OCI-LY1 (cell line): ENCODE results near the gene URAD.

Experiments
- H2AFZ ChIP-seq: fragments of 200-600 bp; sonication (generic), shearing (Covaris generic); 2 replicates; pipeline ENCODE4 v1.6.0; 2014; ENCODE audit warnings: antibody characterized with exemption, mild to moderate bottlenecking, low read length
- H3F3A ChIP-seq: fragments of 200-600 bp; sonication (generic), shearing (Covaris generic); 2 replicates; pipeline ENCODE4 v1.6.0; 2014; ENCODE audit warnings: mild to moderate bottlenecking, antibody characterized with exemption, low read length, moderate library complexity; ENCODE audit not compliant: insufficient read depth
- H3K27ac ChIP-seq: fragments of 200-600 bp; sonication (generic); 2 replicates; pipeline ENCODE4 v1.5.1; 2014; ENCODE audit warnings: low read length, mixed run types, mild to moderate bottlenecking, low read depth; ENCODE audit not compliant: poor library complexity, severe bottlenecking
- H3K27me3 ChIP-seq: fragments of 200-600 bp; sonication (generic); 2 replicates; pipeline ENCODE4 v1.6.0; 2014; ENCODE audit warnings: antibody characterized with exemption, mild to moderate bottlenecking, low read length, moderate library complexity; ENCODE audit not compliant: insufficient read depth
- H3K36me3 ChIP-seq: fragments of 200-600 bp; sonication (generic); 2 replicates; pipeline ENCODE4 v1.6.1; 2014; ENCODE audit warnings: mild to moderate bottlenecking, antibody characterized with exemption, low read length, moderate library complexity, mixed read lengths; ENCODE audit not compliant: insufficient read depth
- H3K4me1 ChIP-seq: fragments of 200-600 bp; sonication (generic); 2 replicates; pipeline ENCODE4 v1.5.1; 2014; ENCODE audit warnings: mild to moderate bottlenecking, low read length, moderate library complexity; ENCODE audit not compliant: insufficient read depth, severe bottlenecking
- H3K4me2 ChIP-seq: fragments of 200-600 bp; sonication (generic), shearing (Covaris generic); 2 replicates; pipeline ENCODE4 v1.6.1; 2014; ENCODE audit warnings: low read length
- H3K4me3 ChIP-seq: fragments of 200-600 bp; sonication (generic); 2 replicates; pipeline ENCODE4 v1.5.1; 2014; ENCODE audit warnings: low read length, low read depth, mild to moderate bottlenecking, mixed read lengths; ENCODE audit not compliant: poor library complexity, severe bottlenecking
- H3K79me2 ChIP-seq: fragments of 200-600 bp; shearing (Covaris generic); 2 replicates; pipeline ENCODE4 v1.6.1; 2016; ENCODE audit warnings: mixed run types, low read length, mixed read lengths; ENCODE audit not compliant: insufficient read depth
- H3K9ac ChIP-seq: fragments of 200-600 bp; sonication (generic), shearing (Covaris generic); 2 replicates; pipeline ENCODE4 v1.6.1; 2014; ENCODE audit warnings: mild to moderate bottlenecking, low read length, mixed read lengths
- H3K9me2 ChIP-seq: fragments of 200-600 bp; sonication (generic), shearing (Covaris generic); 2 replicates; pipeline ENCODE4 v1.6.1; 2014; ENCODE audit warnings: low read depth, mild to moderate bottlenecking, low read length, mixed read lengths
- H3K9me3 ChIP-seq: fragments of 200-600 bp; shearing (Covaris generic); 2 replicates; pipeline ENCODE4 v1.6.1; 2014; ENCODE audit warnings: low read length, mixed read lengths
- H4K20me1 ChIP-seq: fragments of 200-600 bp; sonication (generic), shearing (Covaris generic); 2 replicates; pipeline ENCODE4 v1.6.0; 2016; ENCODE audit warnings: mild to moderate bottlenecking, low read length; ENCODE audit not compliant: insufficient read depth
- EZH2 ChIP-seq: fragments of 200-600 bp; sonication (generic), shearing (Covaris generic); IDR thresholded peaks from 2 replicates; pipeline ENCODE4 v1.8.0; 2017; ENCODE audit warnings: borderline replicate concordance, mixed run types, mild to moderate bottlenecking, antibody characterized with exemption, low read length, moderate library complexity, mixed read lengths
- TF ChIP-seq, protein P1 (sequence below): fragments of 200-600 bp; sonication (generic), shearing (Covaris generic); IDR thresholded peaks from 2 replicates; pipeline ENCODE4 v1.5.1; 2017; ENCODE audit warnings: mild to moderate bottlenecking, antibody characterized with exemption, low read length, moderate library complexity, mixed read lengths

The URAD gene

DNA sequence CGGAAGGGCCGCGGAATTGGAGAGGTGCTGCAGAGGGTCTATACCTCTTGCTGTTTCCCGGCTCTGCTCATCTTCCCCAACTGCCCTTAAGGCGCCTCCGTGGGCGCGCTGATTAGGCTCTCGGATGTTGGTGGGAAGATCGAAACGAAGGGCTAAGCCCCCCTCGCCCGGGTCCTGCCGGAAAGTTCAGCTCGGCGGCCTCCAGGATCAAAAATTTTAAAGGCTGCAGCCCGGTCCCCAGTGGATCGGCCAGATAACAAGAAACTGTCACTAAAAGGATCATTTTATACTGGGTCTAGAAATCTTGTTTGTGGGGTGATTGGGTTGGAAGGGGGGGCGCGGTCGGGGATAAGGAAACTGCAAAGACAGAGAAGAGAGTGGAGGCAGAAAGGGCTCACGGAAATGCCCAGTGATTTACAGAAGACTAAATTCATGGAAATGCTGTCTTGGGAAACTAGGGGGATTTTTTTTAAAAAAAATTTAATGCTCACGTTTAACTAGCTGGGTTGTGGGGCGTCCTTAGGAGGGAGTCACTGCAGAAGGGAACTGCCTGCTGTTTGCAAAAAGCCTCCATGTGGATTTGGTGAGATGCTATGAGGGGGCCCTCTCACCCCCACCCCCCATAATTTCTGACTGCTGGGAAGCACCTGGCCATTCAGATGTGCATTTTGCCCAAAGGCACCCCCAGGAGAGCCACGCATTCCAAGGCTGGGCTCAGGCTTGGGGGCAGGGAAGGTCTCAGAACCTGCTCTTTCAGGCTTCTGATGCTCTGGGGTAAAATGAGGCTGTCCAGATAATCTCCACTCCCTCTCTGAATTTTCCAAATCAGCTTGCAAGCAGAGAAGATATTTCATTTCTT, 27.0 kb downstream of the URAD start:
- Histone ChIP-seq H3K4me2 (no peak overlapping the region), H3K4me3 (no peak overlapping the region), H2AFZ (no peak overlapping the region), H3K9ac (no peak overlapping the region), H3K9me2 (no peaks in the 10 kb centered on the region), H3K4me1 (no peaks in the 10 kb centered on the region), H3K79me2 (no peaks in the 10 kb centered on the region), H3K27ac (no peak overlapping the region), H3K9me3 (no peaks in the 10 kb centered on the region), H4K20me1 (no peaks in the 10 kb centered on the region), H3K36me3 (no peaks in the 10 kb centered on the region), H3K27me3 (no peaks in the 10 kb centered on the region), H3F3A (no peaks in the 10 kb centered on the region)
- TF ChIP-seq EZH2 = no peak
- TF ChIP-seq, protein P1, sequence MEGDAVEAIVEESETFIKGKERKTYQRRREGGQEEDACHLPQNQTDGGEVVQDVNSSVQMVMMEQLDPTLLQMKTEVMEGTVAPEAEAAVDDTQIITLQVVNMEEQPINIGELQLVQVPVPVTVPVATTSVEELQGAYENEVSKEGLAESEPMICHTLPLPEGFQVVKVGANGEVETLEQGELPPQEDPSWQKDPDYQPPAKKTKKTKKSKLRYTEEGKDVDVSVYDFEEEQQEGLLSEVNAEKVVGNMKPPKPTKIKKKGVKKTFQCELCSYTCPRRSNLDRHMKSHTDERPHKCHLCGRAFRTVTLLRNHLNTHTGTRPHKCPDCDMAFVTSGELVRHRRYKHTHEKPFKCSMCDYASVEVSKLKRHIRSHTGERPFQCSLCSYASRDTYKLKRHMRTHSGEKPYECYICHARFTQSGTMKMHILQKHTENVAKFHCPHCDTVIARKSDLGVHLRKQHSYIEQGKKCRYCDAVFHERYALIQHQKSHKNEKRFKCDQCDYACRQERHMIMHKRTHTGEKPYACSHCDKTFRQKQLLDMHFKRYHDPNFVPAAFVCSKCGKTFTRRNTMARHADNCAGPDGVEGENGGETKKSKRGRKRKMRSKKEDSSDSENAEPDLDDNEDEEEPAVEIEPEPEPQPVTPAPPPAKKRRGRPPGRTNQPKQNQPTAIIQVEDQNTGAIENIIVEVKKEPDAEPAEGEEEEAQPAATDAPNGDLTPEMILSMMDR = no peak

DNA sequence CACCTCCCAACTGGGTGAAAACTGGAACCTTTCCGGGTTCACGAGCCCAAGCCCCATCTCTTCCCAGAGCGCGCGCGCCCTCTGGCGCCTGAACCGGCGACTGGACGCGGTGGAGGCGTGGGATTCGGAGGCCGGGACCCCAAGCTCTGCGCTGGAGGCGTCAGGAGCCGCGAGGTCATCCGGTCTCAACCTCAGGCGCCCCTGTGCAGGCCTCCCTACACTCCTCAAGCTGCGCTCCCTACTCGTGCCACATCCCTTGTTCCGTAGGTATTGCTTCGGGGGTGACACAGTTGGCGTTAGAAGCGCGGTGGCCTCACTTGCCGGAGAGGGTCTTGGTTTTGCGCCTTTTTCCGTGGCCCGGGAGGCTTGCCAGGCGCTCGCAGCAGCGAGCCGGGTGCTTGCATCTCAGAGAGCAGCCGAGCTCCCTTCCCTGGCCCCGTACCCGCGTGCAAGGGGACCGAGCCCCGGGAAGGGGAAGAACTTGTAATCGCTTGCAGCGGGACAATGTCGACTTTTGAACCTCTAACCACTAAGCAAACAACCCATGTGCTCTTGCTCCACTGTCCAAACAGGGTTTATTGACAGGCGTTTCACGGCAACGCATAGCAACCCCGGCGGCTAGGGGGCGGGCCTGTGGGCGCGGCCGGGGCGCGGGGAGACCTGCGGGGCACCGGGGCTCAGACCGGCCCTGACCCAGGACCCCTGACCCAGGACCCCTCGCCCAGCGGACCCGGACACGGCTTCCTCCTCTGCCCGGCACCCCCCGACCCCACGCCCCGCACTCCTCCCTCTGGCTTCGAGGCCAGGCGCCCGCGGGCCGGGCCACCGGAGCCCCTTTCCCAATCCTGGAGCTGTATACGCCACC, 27.9 kb downstream of the URAD start:
- H3K4me1 ChIP-seq = no peaks in the 10 kb centered on the region
- no peak overlapping the region for H3K4me3 ChIP-seq
- H3K9me3 ChIP-seq = no peaks in the 10 kb centered on the region
- no peaks in the 10 kb centered on the region for H3K9me2 ChIP-seq
- H3F3A ChIP-seq = no peaks in the 10 kb centered on the region
- no peak overlapping the region for H3K9ac ChIP-seq
- H3K27me3 ChIP-seq = no peaks in the 10 kb centered on the region
- H4K20me1 ChIP-seq = no peaks in the 10 kb centered on the region
- no peak overlapping the region for H2AFZ ChIP-seq
- no peak overlapping the region for H3K4me2 ChIP-seq
- TF ChIP-seq EZH2 = no peak
- TF ChIP-seq, protein P1 = no peak
- no peak overlapping the region for H3K27ac ChIP-seq
- no peaks in the 10 kb centered on the region for H3K79me2 ChIP-seq
- H3K36me3 ChIP-seq = no peaks in the 10 kb centered on the region

DNA sequence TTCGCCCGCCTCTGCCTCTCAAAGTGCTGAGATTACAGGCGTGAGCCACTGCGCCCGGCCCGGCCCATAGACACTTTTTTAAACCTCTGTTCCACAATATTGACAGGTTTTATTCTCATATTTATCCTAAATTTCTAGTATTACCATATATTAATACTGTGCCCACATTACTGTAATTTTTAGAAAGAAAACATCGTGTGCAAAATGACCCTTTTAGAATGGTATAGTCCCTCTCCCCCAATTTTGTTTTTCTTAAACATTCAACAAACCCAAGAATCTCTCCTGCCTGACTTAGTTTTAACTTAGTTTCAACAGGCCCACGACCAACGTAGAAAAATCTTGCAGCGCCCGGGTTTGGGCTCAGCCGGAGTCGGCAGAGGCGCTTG, 28.5 kb downstream of the URAD start:
- no peak overlapping the region for H3K4me2 ChIP-seq
- H3F3A ChIP-seq = no peaks in the 10 kb centered on the region
- no peak overlapping the region for H3K27ac ChIP-seq
- no peaks in the 10 kb centered on the region for H3K79me2 ChIP-seq
- H2AFZ ChIP-seq = no peak overlapping the region
- H3K9ac ChIP-seq = no peak overlapping the region
- no peak overlapping the region for H3K4me3 ChIP-seq
- no peaks in the 10 kb centered on the region for H3K9me2 ChIP-seq
- no peaks in the 10 kb centered on the region for H3K36me3 ChIP-seq
- H3K9me3 ChIP-seq = no peaks in the 10 kb centered on the region
- no peaks in the 10 kb centered on the region for H3K4me1 ChIP-seq
- TF ChIP-seq, protein P1 = no peak
- TF ChIP-seq EZH2 = no peak
- H3K27me3 ChIP-seq = no peaks in the 10 kb centered on the region
- no peaks in the 10 kb centered on the region for H4K20me1 ChIP-seq
